HG02884 (cell line): ENCODE results near the gene AKR1C3.
"Not testable (repeated sequence)": the region's sequence is repeated elsewhere in the genome, so short reads cannot be mapped to it uniquely, and the experiment has no call there.

Experiments used
- ATAC-seq: cut with Tn5 transposase; IDR thresholded peaks from one replicate; pipeline ENCODE4 v1.9.1; 2021; ENCODE audit warnings: mild to moderate bottlenecking, moderate library complexity; ENCODE audit not compliant: unreplicated experiment

Gene AKR1C3

DNA sequence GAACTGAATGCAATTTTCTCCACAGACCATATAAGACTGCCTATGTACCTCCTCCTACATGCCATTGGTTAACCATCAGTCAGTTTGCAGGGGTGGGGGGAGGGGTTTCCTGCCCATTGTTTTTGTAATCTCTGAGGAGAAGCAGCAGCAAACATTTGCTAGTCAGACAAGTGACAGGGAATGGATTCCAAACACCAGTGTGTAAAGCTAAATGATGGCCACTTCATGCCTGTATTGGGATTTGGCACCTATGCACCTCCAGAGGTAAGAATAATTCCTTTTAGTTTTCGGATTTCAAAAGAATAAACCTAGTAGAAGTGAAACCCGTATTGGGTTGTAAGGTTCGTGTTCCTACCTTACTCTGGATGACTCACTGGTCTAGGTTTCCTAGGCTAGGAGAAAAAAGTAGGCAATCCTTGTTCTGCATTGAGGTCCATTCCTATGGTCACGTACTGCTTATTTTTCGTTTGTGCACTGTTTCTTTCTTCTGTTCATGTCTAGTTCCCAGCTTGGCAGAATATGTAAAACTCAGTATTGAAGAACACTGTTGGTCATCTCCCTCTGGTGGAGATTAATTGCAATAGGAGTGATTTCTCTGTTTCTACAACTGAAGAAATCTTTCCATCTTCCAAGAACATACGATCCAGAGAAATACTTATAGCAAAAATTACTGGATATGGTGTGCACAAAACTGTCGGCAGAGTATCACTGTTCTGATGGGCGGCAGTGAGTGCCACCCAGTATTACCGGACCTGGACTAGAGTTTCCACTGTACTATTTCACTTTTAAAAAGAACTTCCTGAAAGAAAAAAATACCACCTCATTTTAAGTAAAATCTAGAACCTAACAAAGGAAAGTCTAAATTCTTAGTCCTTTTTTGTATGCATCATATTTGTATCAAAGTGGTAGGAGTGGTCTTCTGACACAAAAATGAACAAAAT lies at the start of gene AKR1C3:
AKR1C3 (plus strand) TSS at position 150 of the 941 bp plus-strand sequence; CDS start at position 181, 31 bp downstream.
- ATAC-seq, result no peak

- no peak for ATAC-seq
These were observed 49.1 kb upstream of the AKR1C3 start for GRCh38 chr10:5045095-5045494.

DNA sequence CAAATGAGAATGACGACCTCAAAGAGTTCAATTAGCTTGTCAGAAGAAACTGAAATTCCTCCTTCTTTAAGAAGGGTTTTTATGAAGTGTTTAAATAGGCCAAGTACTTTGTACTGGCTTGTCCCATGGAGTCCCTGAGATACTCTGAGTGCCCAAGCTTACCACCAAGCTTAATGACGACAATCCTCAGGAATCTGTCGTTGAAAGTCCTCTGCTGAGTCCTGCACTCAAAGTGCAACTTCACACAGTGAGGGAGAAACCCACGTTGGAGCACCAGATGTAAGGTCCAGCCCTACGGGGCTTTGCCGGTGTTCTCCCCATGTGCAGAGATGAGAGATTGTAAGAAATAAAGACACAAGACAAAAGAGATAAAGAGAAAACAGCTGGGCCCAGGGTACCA lies 47.8 kb upstream of the AKR1C3 start:
- no peak for ATAC-seq

DNA sequence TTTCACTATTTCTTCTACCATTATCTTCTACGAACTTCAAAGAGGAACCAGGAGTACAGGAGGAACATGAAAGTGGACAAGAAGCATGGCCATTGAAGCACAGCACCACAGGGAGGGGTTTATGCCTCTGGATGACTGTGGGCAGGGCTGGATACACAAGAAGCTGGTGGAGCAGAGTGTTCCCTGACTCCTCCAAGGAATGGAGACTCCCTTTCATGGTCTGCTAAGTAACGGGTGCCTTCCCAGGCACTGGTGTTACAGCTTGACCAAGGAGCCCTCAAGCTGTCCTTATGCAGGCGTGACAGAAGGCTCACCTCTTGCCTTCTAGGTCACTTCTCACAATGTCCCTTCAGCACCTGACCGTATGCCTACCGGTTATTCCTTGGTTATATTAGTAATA lies 47.2 kb upstream of the AKR1C3 start:
- ATAC-seq, result not testable (repeated sequence)

GRCh38 chr10:5047912-5048628 lies 46.1 kb upstream of the AKR1C3 start:
- no peak for ATAC-seq

- not testable (repeated sequence) for ATAC-seq
These were observed 41.2 kb upstream of the AKR1C3 start for GRCh38 chr10:5052951-5053500.

GRCh38 chr10:5054831-5055230 lies 39.4 kb upstream of the AKR1C3 start:
- not testable (repeated sequence) for ATAC-seq

GRCh38 chr10:5059267-5059666 lies 34.9 kb upstream of the AKR1C3 start:
- ATAC-seq, result not testable (repeated sequence)

DNA sequence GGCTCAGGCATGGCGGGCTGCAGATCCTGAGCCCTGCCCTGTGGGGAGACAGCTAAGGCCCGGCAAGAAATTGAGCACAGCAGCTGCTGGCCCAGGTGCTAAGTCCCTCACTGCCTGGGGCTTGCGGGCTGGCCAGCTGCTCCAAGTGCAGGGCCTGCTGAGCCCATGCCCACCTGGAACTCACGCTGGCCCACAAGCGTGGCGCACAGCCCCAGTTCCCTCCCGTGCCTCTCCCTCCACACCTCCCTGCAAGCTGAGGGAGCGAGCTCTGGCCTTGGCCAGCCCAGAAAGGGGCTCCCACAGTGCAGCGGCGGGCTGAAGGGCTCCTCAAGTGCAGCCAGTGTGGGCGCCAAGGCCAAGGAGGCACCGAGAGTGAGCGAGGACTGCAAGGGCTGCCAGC lies 33.4 kb upstream of the AKR1C3 start:
- not testable (repeated sequence) for ATAC-seq

DNA sequence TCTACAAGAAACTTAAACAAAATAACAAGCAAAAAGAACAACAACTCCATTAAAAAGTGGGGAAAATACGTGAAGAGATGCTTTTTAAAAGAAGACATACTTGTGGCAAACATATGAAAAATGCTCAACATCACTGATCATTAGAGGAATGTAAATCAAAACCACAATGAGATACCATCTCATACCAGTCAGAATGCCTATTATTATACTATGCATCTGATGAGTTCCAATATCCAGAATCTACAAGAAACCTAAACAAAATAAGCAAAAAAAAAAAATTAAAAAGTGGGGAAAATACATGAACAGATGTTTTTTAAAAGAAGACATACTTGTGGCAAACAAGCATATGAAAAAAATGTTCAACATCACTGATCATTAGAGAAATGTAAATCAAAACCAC lies 29.6 kb upstream of the AKR1C3 start:
- ATAC-seq, result no peak

- no peak for ATAC-seq
These were observed 25.8 kb upstream of the AKR1C3 start for GRCh38 chr10:5068274-5068984.

- no peak for ATAC-seq
These were observed 23.4 kb upstream of the AKR1C3 start for GRCh38 chr10:5070648-5071410.

DNA sequence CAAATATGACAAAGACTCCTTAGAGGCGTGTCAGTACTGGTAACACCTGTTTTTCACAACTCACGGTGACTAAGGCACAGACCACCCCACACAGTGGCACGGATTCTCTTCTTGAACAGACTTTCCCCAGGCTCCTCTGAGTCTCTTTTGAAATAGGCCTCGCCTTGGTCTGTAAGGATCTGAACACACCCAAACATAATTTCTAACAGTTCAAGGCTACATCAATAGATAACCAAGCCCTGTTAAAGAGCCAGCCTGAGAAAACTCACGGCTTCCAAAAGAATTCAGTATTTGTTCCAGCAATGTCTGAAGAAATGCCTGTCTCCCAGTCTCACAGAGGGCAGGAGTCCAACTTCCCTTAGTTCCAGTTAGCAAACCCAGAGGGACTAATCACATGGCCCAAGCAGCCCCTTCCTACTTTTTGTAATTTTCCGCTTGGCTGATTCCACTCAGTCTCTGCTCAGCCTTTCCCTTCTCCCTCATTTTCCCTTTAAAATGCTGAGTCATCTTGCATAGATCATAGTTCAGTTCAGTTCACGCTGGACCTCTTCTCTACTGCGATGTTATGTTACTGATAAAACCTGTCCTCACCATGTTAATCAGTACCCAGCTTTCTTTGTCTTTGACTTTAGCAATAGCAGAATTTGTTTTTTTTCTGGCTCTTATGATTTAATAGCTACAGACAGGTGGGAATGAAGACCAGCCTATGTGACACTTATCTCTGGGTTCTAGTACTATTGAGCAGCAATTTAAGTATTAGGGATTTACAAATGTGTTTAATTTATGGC lies 22.6 kb upstream of the AKR1C3 start:
- ATAC-seq, result no peak

DNA sequence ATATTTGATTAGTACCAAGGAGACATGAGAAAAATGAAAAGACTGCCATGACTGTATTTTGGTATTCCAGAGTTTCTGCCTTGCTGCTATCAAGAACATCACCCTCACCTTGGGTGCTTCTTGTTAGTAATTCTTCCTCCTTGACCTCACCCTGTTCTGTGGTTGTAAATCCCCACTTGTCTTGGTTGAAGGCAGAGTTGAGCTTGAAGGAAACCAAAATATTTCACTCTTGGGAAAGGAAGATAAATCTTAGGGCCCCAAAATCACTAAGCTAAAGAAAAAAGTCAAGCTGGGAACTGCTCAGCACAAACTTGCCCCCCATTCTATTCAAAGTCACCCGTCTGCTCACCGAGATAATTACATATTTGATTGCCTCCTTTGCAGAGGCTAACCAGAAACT lies 20.6 kb upstream of the AKR1C3 start:
- no peak for ATAC-seq

GRCh38 chr10:5076615-5077014 lies 17.6 kb upstream of the AKR1C3 start:
- no peak for ATAC-seq

GRCh38 chr10:5078547-5079180 lies 15.6 kb upstream of the AKR1C3 start:
- no peak for ATAC-seq

GRCh38 chr10:5079306-5079830 lies 14.8 kb upstream of the AKR1C3 start:
- ATAC-seq, result no peak

- ATAC-seq, result no peak
These were observed 14.4 kb upstream of the AKR1C3 start for GRCh38 chr10:5079836-5080235.

GRCh38 chr10:5081091-5081490 lies 13.1 kb upstream of the AKR1C3 start:
- no peak for ATAC-seq
